Suprapubic skin (tissue), 2 donors: ENCODE results near the gene UPF2.

Experiments
- EP300 ChIP-seq: sonication (generic); formaldehyde crosslinking; IDR thresholded peaks from one replicate; pipeline ENCODE4 v1.6.1; 2017; ENCODE audit warnings: antibody characterized with exemption
- POLR2A ChIP-seq, 2 donors: fragments of 450-650 bp; IDR thresholded peaks; one replicate each; pipeline ENCODE4 v1.6.1; 2017; ENCODE audit warnings: antibody characterized with exemption in 2 of 2, mild to moderate bottlenecking in 2 of 2, moderate library complexity in 2 of 2

DNA sequence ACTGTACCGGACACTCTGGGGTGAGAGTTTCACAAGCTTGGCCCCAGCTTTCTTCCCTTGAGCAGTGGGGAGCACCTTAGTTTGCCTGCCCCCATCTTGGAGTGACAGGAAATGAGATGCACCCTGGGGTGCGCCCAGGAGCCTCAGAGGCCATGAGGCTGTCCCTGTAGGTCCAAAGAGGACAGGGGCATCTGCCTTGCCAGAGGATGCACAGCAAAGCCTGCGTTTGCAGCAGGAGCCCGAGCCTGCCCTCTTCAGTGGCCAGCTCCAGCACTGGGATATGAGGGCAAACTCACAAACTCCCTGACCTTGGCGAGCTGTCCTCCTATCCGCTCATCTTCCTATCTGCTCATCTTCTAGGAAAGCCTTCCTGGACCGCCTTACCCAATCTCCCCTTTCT, 140.0 kb downstream of the UPF2 start:
- TF ChIP-seq EP300 (no peak), POLR2A (IDR thresholded peaks at IDR 0.05) (no peak)
